GM12878 (cell line): Measurements from ENCODE around the gene ENPP4. TPM values are rescaled to one million over a fixed set of nuclear protein-coding genes. Genes with fewer than 3 reads are reported as not detected.

Experiments
- ATAC-seq: fragments of 200-7000 bp; cut with Tn5 transposase; 3 replicates; pipeline ENCODE4 v1.9.1; 2020; ENCODE audit warnings: mild to moderate bottlenecking, moderate library complexity
- Bru-seq: library from RNA; stranded (reverse); fragments of 400-500 nt; gene quantifications from one replicate; lab custom pipeline; 2021; lab: Mats Ljungman, UMichigan
- BruChase-seq, 2 experiments: library from RNA; stranded (reverse); fragments of 400-500 nt; gene quantifications; one replicate each; lab custom pipeline; 2021; lab: Mats Ljungman, UMichigan
- BruUV-seq: library from RNA; stranded (reverse); fragments of 400-500 nt; replicated peaks from 2 replicates; lab custom pipeline; 2021; lab: Mats Ljungman, UMichigan
- CTCF ChIA-PET: fragments of 300-600 bp; sonication (Branson Sonifier 250); formaldehyde crosslinking; extraction: SDS; loops from one replicate; lab custom pipeline; 2021; ENCODE audit warnings: inconsistent platforms; lab: Yijun Ruan, JAX
- POLR2A ChIA-PET: fragments of 350-600 bp; formaldehyde crosslinking; extraction: SDS; loops from one replicate; lab custom pipeline; 2021; ENCODE audit warnings: inconsistent platforms; lab: Charles Lee
- RAD21 ChIA-PET: fragments of 300-600 bp; sonication (Branson Sonifier 250); formaldehyde crosslinking; loops from one replicate; lab custom pipeline; 2023; ENCODE audit warnings: antibody characterized with exemption; ENCODE audit not compliant: unreplicated experiment; lab: Charles Lee
- SMC1A ChIA-PET: fragments of 300-600 bp; sonication (Branson Sonifier 250); formaldehyde crosslinking; loops from one replicate; lab custom pipeline; 2023; ENCODE audit not compliant: unreplicated experiment, uncharacterized antibody; lab: Charles Lee
- DNase-seq: peaks from one replicate; pipeline ENCODE4 v3.0.0-alpha.2; 2011; ENCODE audit warnings: low read depth, low spot score
- FAIRE-seq: peaks from 3 replicates; lab custom pipeline; 2011; peaks lifted over from hg19 to GRCh38; lab: Jason Lieb, UNC
- H2AFZ ChIP-seq: 2 replicates; pipeline ENCODE4 v1.6.0; 2011; ENCODE audit warnings: low read depth, low read length, control low read depth; ENCODE audit not compliant: control insufficient read depth
- H3K27ac ChIP-seq: 2 replicates; pipeline ENCODE4 v1.5.1; 2011; ENCODE audit warnings: control low read depth; ENCODE audit not compliant: control insufficient read depth, insufficient read depth
- H3K27me3 ChIP-seq, 2 experiments: replicated peaks in 1 of 2; 2 replicates each; pipeline versions ENCODE4 v1.6.0 to v1.6.1; 2011; ENCODE audit warnings: low read length in 1 of 2; ENCODE audit not compliant: control insufficient read depth in 2 of 2, insufficient read depth in 2 of 2
- H3K36me3 ChIP-seq, 2 experiments: 2 replicates each; pipeline ENCODE4 v1.5.1; 2011; ENCODE audit warnings: low read length in 1 of 2; ENCODE audit not compliant: control insufficient read depth in 2 of 2, insufficient read depth in 2 of 2
- H3K4me1 ChIP-seq: 2 replicates; pipeline ENCODE4 v1.6.1; 2011; ENCODE audit warnings: mild to moderate bottlenecking, low read length, moderate library complexity, mixed read lengths; ENCODE audit not compliant: control insufficient read depth, insufficient read depth
- H3K4me2 ChIP-seq: 2 replicates; pipeline ENCODE4 v1.6.0; 2011; ENCODE audit warnings: control low read depth; ENCODE audit not compliant: control insufficient read depth, insufficient read depth
- H3K4me3 ChIP-seq: fragments of 200-600 bp; sonication (generic); 2 replicates; pipeline ENCODE4 v1.5.1; 2016
- H3K79me2 ChIP-seq: 2 replicates; pipeline ENCODE4 v1.6.0; 2011; ENCODE audit warnings: low read length; ENCODE audit not compliant: control insufficient read depth, insufficient read depth
- H3K9ac ChIP-seq: 2 replicates; pipeline ENCODE4 v1.8.0; 2011; ENCODE audit warnings: low read length, control low read depth, mixed read lengths; ENCODE audit not compliant: control insufficient read depth, insufficient read depth
- H3K9me3 ChIP-seq: replicated peaks from 3 replicates; pipeline ENCODE4 v1.5.1; 2011; ENCODE audit warnings: mild to moderate bottlenecking, low read length; ENCODE audit not compliant: control insufficient read depth, insufficient read depth
- H4K20me1 ChIP-seq: 2 replicates; pipeline ENCODE4 v1.6.0; 2011; ENCODE audit not compliant: control insufficient read depth, insufficient read depth
- CHD1 ChIP-seq: IDR thresholded peaks from 2 replicates; pipeline ENCODE4 v1.6.1; 2012; ENCODE audit warnings: low read depth, low read length, improper control_type of control experiment
- EED ChIP-seq: sonication (generic); IDR thresholded peaks from 2 replicates; pipeline ENCODE4 v1.6.1; 2016; ENCODE audit warnings: antibody characterized with exemption, low read depth
- IKZF1 ChIP-seq: fragments of 450-650 bp; conservative IDR thresholded peaks from 2 replicates; pipeline ENCODE4 v1.6.1; 2017; ENCODE audit warnings: antibody characterized with exemption, mild to moderate bottlenecking
- KLF5 ChIP-seq: fragments of 450-650 bp; IDR thresholded peaks from 2 replicates; pipeline ENCODE4 v1.6.1; 2014; ENCODE audit warnings: mild to moderate bottlenecking; ENCODE audit not compliant: partially characterized antibody
- MEF2A ChIP-seq: IDR thresholded peaks from 2 replicates; pipeline ENCODE4 v1.6.1; 2011; ENCODE audit warnings: low read depth, mild to moderate bottlenecking, low read length, moderate library complexity; ENCODE audit not compliant: insufficient read depth
- MLLT1 ChIP-seq: fragments of 450-650 bp; IDR thresholded peaks from 2 replicates; pipeline ENCODE4 v1.6.1; 2016; ENCODE audit warnings: mild to moderate bottlenecking
- MYC ChIP-seq: IDR thresholded peaks from 2 replicates; pipeline ENCODE4 v1.6.1; 2011; ENCODE audit warnings: mild to moderate bottlenecking, low read length, moderate library complexity, inconsistent platforms; ENCODE audit not compliant: insufficient read depth, insufficient replicate concordance, insufficient read length, severe bottlenecking
- NKRF ChIP-seq: fragments of 450-650 bp; conservative IDR thresholded peaks from 2 replicates; pipeline ENCODE4 v1.6.1; 2017; ENCODE audit warnings: mild to moderate bottlenecking, moderate library complexity
- STAT1 ChIP-seq: fragments of 450-650 bp; conservative IDR thresholded peaks from 2 replicates; pipeline ENCODE4 v1.6.1; 2014; ENCODE audit warnings: antibody characterized with exemption, mild to moderate bottlenecking
- ZBED1 ChIP-seq: IDR thresholded peaks from 2 replicates; pipeline ENCODE4 v1.6.1; 2016; ENCODE audit warnings: borderline replicate concordance
- WGBS: methylation state at CpG from one replicate; pipeline ENCODE4 v1.1.6; 2016; ENCODE audit warnings: low lambda C conversion rate; ENCODE audit not compliant: insufficient replicate concordance, insufficient coverage; ENCODE audit errors: missing lambda C conversion rate; 5-methylcytosine and 5-hydroxymethylcytosine counted together
- in situ Hi-C: fragments of 300-500 bp; cut with MboI; formaldehyde crosslinking; loops from 9 replicates; pipeline ENCODE4 v1.14.3; 2018; ENCODE audit warnings: mixed read lengths
- intact Hi-C: fragments of 100-400 bp; cut with micrococcal nuclease; formaldehyde crosslinking; loops from one replicate; pipeline ENCODE4 v1.14.2; 2022; ENCODE audit not compliant: unreplicated experiment
- long read RNA-seq, 2 experiments: library from polyadenylated mRNA; unstranded; transcript quantifications; one replicate each; pipeline ENCODE4 v2.0.0, GENCODE V29; 2019 to 2020
- polyA minus RNA-seq, 3 experiments: library from RNA; depleted of rRNA, polyadenylated mRNA; stranded (reverse); fragments of >200 nt; gene quantifications; 2 replicates each; pipeline ENCODE4 v1.2.3, GENCODE V29; 2011
- polyA plus RNA-seq, 11 experiments: library from polyadenylated mRNA; depleted of rRNA in 4 of 11; unstranded in 6 of 11; stranded (reverse) in 5 of 11; fragments of >200 nt; fragmentation: Nextera tagmentation in 4 of 11; fragmentation: Illumina TruSeq in 1 of 11; extraction: Ambion mirVana in 4 of 11; extraction: Trizol in 1 of 11; gene quantifications; 1 replicate in 1 of 11; 2 replicates in 10 of 11; pipeline versions ENCODE4 v1.2.1 to v1.2.3, GENCODE V29; 2011 to 2016; ENCODE audit warnings: inconsistent platforms in 2 of 11, missing spikeins in 2 of 11, low read depth in 1 of 11
- total RNA-seq, 4 experiments: library from RNA; depleted of rRNA in 3 of 4; stranded (reverse); fragments of >200 nt in 3 of 4; fragmentation: Illumina TruSeq in 1 of 4; extraction: Trizol in 1 of 4; gene quantifications; 2 replicates each; pipeline versions ENCODE4 v1.2.1 to v1.2.3, GENCODE V29; 2013 to 2021
- TF ChIP-seq, protein P1 (sequence below): IDR thresholded peaks from 2 replicates; pipeline ENCODE4 v1.6.1; 2011; ENCODE audit warnings: low read depth, mild to moderate bottlenecking, low read length, moderate library complexity, borderline replicate concordance; ENCODE audit errors: extremely low read depth

ENPP4 gene, protein sequence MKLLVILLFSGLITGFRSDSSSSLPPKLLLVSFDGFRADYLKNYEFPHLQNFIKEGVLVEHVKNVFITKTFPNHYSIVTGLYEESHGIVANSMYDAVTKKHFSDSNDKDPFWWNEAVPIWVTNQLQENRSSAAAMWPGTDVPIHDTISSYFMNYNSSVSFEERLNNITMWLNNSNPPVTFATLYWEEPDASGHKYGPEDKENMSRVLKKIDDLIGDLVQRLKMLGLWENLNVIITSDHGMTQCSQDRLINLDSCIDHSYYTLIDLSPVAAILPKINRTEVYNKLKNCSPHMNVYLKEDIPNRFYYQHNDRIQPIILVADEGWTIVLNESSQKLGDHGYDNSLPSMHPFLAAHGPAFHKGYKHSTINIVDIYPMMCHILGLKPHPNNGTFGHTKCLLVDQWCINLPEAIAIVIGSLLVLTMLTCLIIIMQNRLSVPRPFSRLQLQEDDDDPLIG
- total RNA-seq (2013; cell fraction: nucleolus; rRNA removed): 28.7 and 32.5 TPM in 2 replicates
- total RNA-seq (2014; rRNA removed): 4.7 and 6.5 TPM in 2 replicates
- 7.3 and 7.5 TPM in 2 replicates for total RNA-seq (2014; rRNA removed; fragmentation: Illumina TruSeq; extraction: Trizol)
- total RNA-seq (2021): 4.9 and 5.3 TPM in 2 replicates
- 2.0 TPM for polyA plus RNA-seq (2011; ENCODE audit: low read depth)
- 9.7 and 13.9 TPM in 2 replicates for polyA plus RNA-seq (2011; rRNA removed)
- polyA plus RNA-seq (2011; cell fraction: cytosol; rRNA removed): 2.6 and 3.2 TPM in 2 replicates
- 3.6 and 4.3 TPM in 2 replicates for polyA plus RNA-seq (2011; cell fraction: nucleus; rRNA removed)
- polyA plus RNA-seq (2012): 4.2 and 8.1 TPM in 2 replicates
- 5.8 and 7.1 TPM in 2 replicates for polyA plus RNA-seq (2014; fragmentation: Illumina TruSeq; extraction: Trizol)
- polyA plus RNA-seq (2014; fragmentation: Nextera tagmentation; extraction: Ambion mirVana): 1 to 10 TPM; 3.3 to 5.2 TPM
- 2.7 and 3.9 TPM in 2 replicates for polyA plus RNA-seq (2014; rRNA removed)
- polyA plus RNA-seq (2016; fragmentation: Nextera tagmentation; extraction: Ambion mirVana): 1 to 10 TPM; 5.2 to 5.4 TPM
- 6.1 and 10.5 TPM in 2 replicates for polyA minus RNA-seq (2011; rRNA and poly(A)+ RNA removed)
- 3.3 and 4.0 TPM in 2 replicates for polyA minus RNA-seq (2011; cell fraction: cytosol; rRNA and poly(A)+ RNA removed)
- polyA minus RNA-seq (2011; cell fraction: nucleus; rRNA and poly(A)+ RNA removed): 6.6 and 6.8 TPM in 2 replicates
- percentile 90 among the genes with signal in this experiment for Bru-seq, nascent RNA
- percentile 92 among the genes with signal in this experiment for BruChase-seq, experiment 1, labeled RNA remaining after a 6-hour chase
- BruChase-seq, experiment 2, labeled RNA remaining after a 2-hour chase: percentile 93 among the genes with signal in this experiment
- long read RNA-seq, experiment 1, partial matches to known transcripts: 1 of 2 reads
- long read RNA-seq, experiment 1, other reads (novel, unspliced or antisense): 1 of 2 reads
- long read RNA-seq, experiment 2, full-length matches to known transcripts: 9 of 17 reads
- long read RNA-seq, experiment 2, partial matches to known transcripts: 5 of 17 reads
- long read RNA-seq, experiment 2, other reads (novel, unspliced or antisense): 3 of 17 reads

DNA sequence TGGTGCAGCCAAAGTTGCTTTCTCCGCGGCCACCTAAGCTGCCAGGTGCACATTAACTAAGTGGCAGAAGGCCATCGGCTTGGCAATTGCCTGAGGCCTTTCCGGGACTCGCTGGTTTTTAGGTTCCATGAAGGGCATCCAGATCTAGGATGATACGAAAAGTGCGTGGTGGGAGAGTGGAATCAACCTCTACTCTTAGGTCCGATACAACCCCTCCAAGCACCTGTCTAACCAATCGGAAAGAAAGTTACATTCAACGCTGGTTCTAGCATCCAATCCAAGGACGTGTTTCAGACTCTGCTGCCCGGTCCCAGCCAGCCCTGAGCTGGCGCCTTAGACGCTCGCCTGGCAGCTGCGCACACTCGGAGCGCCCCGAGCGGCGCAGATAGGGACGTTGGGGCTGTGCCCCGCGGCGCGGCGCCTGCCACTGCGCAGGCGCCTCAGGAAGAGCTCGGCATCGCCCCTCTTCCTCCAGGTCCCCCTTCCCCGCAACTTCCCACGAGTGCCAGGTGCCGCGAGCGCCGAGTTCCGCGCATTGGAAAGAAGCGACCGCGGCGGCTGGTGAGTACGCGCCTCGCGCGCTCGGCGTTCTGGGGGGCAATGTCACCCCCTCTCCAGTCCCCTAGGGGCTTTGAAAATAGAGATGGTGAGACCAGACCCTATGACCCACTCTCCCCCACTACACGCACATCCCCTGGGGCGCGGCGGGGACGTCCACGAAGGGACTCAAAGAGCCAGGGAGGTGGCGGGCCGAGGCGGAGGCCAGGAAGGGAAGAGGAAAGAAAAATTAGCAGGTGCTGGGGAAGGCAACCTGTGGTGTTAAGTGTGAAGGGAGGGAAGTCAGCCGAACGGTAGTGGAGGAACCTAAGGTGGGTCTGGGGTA is at the start of gene ENPP4:
Gene ENPP4 (plus strand): TSS at position 361 of the 883 bp plus-strand sequence. CDS start 9,595 bp downstream, outside the sequence.
- intact Hi-C loops: no loop called here
- TF ChIP-seq KLF5: peak; percentile 19
- no peak for TF ChIP-seq CHD1
- TF ChIP-seq, protein P1, sequence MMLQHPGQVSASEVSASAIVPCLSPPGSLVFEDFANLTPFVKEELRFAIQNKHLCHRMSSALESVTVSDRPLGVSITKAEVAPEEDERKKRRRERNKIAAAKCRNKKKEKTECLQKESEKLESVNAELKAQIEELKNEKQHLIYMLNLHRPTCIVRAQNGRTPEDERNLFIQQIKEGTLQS: no peak
- TF ChIP-seq MLLT1: no peak
- no peak for TF ChIP-seq MYC
- TF ChIP-seq EED: 0 out of 2 replicates have a peak, but pooled peaks have one; percentile 8
- no peak for TF ChIP-seq MEF2A
- peak; percentile 69 for TF ChIP-seq NKRF
- TF ChIP-seq ZBED1: no peak
- peak; percentile 78 for TF ChIP-seq IKZF1
- TF ChIP-seq STAT1: no peak

More for the DNA sequence above, at the start of gene ENPP4:
- Histone ChIP-seq H3K9ac (peak within 1 kb of the TSS; percentile 70), H4K20me1 (no peaks in the 10 kb centered on the region), H3K4me2 (peak within 1 kb of the TSS; percentile 75), H3K27ac (peak within 1 kb of the TSS; percentile 68), H2AFZ (peak within 1 kb of the TSS; percentile 98), H3K4me1 (peaks cover 12% of the 10 kb centered on the region), H3K9me3 (no peaks in the 10 kb centered on the region; the same call in 2 of the 3 replicates), H3K27me3 (no peaks in the 10 kb centered on the region), H3K79me2 (peaks cover 6% of the 10 kb centered on the region), H3K36me3 (no peaks in the 10 kb centered on the region), H3K4me3 (peak within 1 kb of the TSS; percentile 95)
- ChIA-PET POLR2A (interaction anchor here (0.6 to 1.5 kb wide), 4 partner anchors 8 to 902 kb away, joined by 3 to 5 read pairs (median 4); no protein-coding TSS in a partner anchor), SMC1A (interaction anchor here (1.0 to 4.7 kb wide), 9 partner anchors 9 to 248 kb away, joined by 3 to 34 read pairs (median 6); no protein-coding TSS in a partner anchor), CTCF (interaction anchor here (1.1 to 2.9 kb wide), 4 partner anchors 8 to 91 kb away, joined by 3 to 18 read pairs (median 8); no protein-coding TSS in a partner anchor), RAD21 (interaction anchor here (1.0 to 4.4 kb wide), 8 partner anchors 9 to 90 kb away, joined by 3 to 31 read pairs (median 4); no protein-coding TSS in a partner anchor)
- FAIRE-seq (peak; percentile 97), DNase-seq (peak; percentile 100), ATAC-seq (peak; percentile 99)
- in situ Hi-C loops: no loop called here
- 1% methylated on average over 61 of the region's 61 CpGs for WGBS
- no TSS peak for BruUV-seq
